Measurements from ENCODE around the gene FMNL2. TPM values are rescaled to one million over a fixed set of nuclear protein-coding genes. Genes with fewer than 3 reads are reported as not detected.

The FMNL2 gene
- total RNA-seq, 1 donor from 2014 or later = 108 TPM

- no peak for DNase-seq (ENCODE audit: low spot score, unreplicated experiment)
- no peak for TF ChIP-seq CTCF (IDR thresholded peaks at IDR 0.05; ENCODE audit: unreplicated experiment)
- Mint-ChIP-seq H3K27me3 (no peaks in the 10 kb centered on the region), H3K27ac (peak overlapping the region; percentile 34), H3K36me3 (ENCODE audit: insufficient read depth) (peaks cover 17% of the 10 kb centered on the region), H3K4me3 (ENCODE audit: low read depth) (no peak overlapping the region), H3K9me3 (ENCODE audit: low read depth) (peaks cover 15% of the 10 kb centered on the region), H3K4me1 (ENCODE audit: low read depth) (peaks cover 19% of the 10 kb centered on the region)
Observed at GRCh38 chr2:152504618-152505017, 169.6 kb downstream of the FMNL2 start.

- no peaks in the 10 kb centered on the region for H3K27me3 Mint-ChIP-seq
- peaks cover 19% of the 10 kb centered on the region for H3K36me3 Mint-ChIP-seq (ENCODE audit: insufficient read depth)
- H3K4me3 Mint-ChIP-seq (ENCODE audit: low read depth) = peak overlapping the region; percentile 8
- no peak overlapping the region for H3K27ac Mint-ChIP-seq
- H3K4me1 Mint-ChIP-seq (ENCODE audit: low read depth) = peaks cover 16% of the 10 kb centered on the region
- TF ChIP-seq CTCF (IDR thresholded peaks at IDR 0.05; ENCODE audit: unreplicated experiment) = no peak
- no peak for DNase-seq (ENCODE audit: low spot score, unreplicated experiment)
- peaks cover 15% of the 10 kb centered on the region for H3K9me3 Mint-ChIP-seq (ENCODE audit: low read depth)
Observed at GRCh38 chr2:152505495-152505906, 170.5 kb downstream of the FMNL2 start.

GRCh38 chr2:152506843-152507242, 171.9 kb downstream of the FMNL2 start:
- peaks cover 19% of the 10 kb centered on the region for H3K36me3 Mint-ChIP-seq (ENCODE audit: insufficient read depth)
- H3K9me3 Mint-ChIP-seq (ENCODE audit: low read depth) = peaks cover 15% of the 10 kb centered on the region
- no peak for TF ChIP-seq CTCF (IDR thresholded peaks at IDR 0.05; ENCODE audit: unreplicated experiment)
- H3K4me1 Mint-ChIP-seq (ENCODE audit: low read depth) = peaks cover 20% of the 10 kb centered on the region
- H3K27ac Mint-ChIP-seq = no peak overlapping the region
- no peak for DNase-seq (ENCODE audit: low spot score, unreplicated experiment)
- no peak overlapping the region for H3K4me3 Mint-ChIP-seq (ENCODE audit: low read depth)
- no peaks in the 10 kb centered on the region for H3K27me3 Mint-ChIP-seq

GRCh38 chr2:152507907-152508306, 172.9 kb downstream of the FMNL2 start:
- H3K36me3 Mint-ChIP-seq (ENCODE audit: insufficient read depth) = peaks cover 11% of the 10 kb centered on the region
- H3K4me1 Mint-ChIP-seq (ENCODE audit: low read depth) = peaks cover 18% of the 10 kb centered on the region
- H3K4me3 Mint-ChIP-seq (ENCODE audit: low read depth) = no peak overlapping the region
- peaks cover 8% of the 10 kb centered on the region for H3K9me3 Mint-ChIP-seq (ENCODE audit: low read depth)
- TF ChIP-seq CTCF (IDR thresholded peaks at IDR 0.05; ENCODE audit: unreplicated experiment) = no peak
- no peak overlapping the region for H3K27ac Mint-ChIP-seq
- H3K27me3 Mint-ChIP-seq = no peaks in the 10 kb centered on the region
- DNase-seq (ENCODE audit: low spot score, unreplicated experiment) = no peak

GRCh38 chr2:152508446-152508845, 173.5 kb downstream of the FMNL2 start:
- Mint-ChIP-seq H3K4me3 (ENCODE audit: low read depth) (no peak overlapping the region), H3K9me3 (ENCODE audit: low read depth) (peaks cover 2% of the 10 kb centered on the region), H3K27ac (no peak overlapping the region), H3K4me1 (ENCODE audit: low read depth) (peaks cover 15% of the 10 kb centered on the region), H3K36me3 (ENCODE audit: insufficient read depth) (peaks cover 7% of the 10 kb centered on the region), H3K27me3 (no peaks in the 10 kb centered on the region)
- TF ChIP-seq CTCF (IDR thresholded peaks at IDR 0.05; ENCODE audit: unreplicated experiment) = no peak
- no peak for DNase-seq (ENCODE audit: low spot score, unreplicated experiment)
